Cerebellar cortex (tissue), 1 donor: ENCODE measurements around the gene STPG2.

Experiments used
- DNase-seq: peaks from one replicate; pipeline ENCODE4 v3.0.0-alpha.2; 2015; ENCODE audit warnings: low spot score

The STPG2 gene

DNA sequence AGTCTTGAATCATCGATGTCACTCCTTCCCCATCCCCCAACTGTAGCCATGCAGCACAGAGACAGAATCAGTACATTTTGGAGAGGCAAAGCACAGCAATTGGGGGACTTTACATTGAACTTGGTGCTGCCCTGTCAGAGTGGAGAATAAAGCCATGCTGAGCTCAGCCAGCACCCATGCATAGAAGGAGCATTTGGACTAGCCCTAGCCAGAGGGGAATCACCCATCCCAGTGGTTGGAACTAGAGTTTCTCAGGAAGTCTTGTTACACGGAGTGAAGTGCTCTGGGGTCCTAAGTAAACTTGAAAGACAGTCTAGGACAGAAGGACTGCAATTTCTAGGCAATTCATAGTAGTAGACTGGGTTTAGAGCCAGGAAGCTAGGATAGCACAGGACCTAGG, 49.6 kb downstream of the STPG2 start:
- no peak for DNase-seq

GRCh38 chr4:98092833-98093439, 50.3 kb downstream of the STPG2 start:
- DNase-seq: peak; percentile 7

- no peak for DNase-seq
Observed at GRCh38 chr4:98081936-98082335, 61.3 kb downstream of the STPG2 start.

DNA sequence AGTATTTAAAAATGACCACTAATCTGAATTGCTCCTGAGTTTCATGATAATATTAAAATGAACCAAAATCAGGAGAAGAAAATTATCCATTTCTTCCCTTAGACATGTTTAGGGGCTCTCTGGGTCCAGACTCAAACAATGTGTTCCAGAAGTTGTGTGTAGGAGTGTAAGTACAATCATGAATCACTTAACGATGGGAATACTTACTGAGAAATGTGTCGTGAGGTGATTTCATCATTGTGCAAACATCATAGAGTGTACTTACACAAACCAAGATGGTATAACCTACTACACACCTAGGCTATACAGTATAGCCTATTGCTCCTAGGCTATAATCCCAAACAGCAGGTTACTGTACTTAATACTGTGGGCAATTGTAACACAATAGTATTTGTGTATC, 74.8 kb downstream of the STPG2 start:
- no peak for DNase-seq

DNA sequence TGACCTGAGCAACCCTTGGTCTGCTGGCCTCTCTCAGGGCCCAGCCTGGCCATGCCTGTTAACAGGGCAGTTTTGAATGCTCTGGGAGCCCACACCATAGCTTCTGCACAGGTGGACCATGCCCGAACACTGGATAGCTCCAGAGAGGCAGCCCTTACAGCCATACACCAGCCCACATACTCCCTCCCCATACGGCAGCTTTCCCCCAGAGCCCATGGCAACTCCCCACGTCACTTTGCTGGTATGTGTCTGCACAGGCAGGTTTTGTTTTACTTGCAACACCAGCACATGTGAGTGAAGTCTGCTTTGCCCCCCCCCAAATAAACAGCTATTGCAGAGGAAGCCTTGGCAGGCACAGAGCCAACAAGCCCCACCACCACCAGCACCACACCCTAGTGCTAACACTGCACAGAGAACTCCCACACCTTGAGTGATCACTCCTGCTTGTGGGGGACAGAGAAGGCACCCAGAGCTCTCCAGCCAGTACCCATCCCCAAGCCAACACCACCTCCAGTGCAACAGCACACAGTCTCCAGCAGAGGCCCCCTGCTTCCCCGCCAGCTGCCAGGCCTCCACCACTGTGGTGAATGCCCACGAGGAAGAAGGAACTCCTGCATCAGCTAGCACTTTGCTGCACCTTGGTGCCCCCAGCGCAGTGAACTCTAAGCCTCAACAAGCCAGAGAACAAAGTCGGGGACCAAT, 87.3 kb downstream of the STPG2 start:
- no peak for DNase-seq

DNA sequence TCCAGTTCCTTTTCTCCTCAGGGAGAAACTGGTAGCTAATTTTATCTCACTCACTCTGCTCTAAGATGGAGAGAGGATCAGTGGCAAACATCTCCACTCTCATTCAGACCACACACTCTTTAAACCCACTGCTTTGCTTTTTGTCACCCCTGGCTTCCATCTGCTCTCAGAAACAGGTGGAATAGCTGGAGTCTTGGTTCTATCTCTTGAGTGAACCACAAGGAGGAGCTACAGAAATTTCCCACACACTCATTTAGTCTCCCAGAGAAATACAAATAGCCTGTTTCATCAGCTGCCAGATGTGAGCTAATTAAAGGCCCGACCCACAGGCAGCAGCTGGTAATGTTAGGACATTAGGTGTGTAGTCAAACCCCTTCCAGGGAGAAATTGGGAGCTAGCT, 96.6 kb downstream of the STPG2 start:
- no peak for DNase-seq

GRCh38 chr4:98030059-98030458, 113.2 kb downstream of the STPG2 start:
- DNase-seq: no peak

DNA sequence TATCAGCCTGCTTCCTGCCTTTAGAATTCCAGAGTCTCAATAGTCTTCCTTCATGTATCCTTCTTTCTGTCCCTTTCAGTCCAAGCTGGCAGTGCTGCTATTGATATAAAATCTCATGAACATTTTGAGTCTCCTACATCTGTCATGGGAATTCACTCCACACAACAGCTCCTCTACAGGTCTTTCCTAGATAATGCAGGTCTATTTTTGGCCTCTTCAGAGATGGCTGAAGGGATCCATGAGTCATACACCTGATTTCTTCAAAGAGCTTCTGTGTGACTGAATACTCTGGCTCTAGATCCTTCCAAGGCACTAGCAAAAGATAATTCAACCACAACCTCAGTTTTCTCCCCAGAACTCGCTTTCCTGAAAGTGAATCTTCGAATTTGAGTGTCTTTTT, 115.4 kb downstream of the STPG2 start:
- no peak for DNase-seq

DNA sequence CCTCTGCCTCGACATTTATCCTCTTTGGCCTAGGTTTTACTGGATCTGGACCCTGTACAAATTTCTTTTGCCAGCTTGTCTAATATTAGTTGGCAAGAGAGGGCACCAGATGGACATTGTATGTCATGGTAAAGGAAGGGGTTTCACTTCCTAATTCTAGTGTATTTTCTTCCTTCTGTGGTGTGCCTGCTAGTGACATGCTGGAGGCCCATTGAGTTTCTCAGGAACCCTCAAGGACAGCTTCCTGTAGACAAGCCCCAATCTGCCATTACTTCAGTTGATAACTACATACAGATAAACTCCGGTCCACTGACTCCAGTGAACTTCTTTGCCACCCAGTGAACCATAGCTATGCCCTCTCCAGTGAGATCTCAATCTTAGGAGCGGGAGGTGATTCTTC, 116.9 kb downstream of the STPG2 start:
- DNase-seq: no peak

GRCh38 chr4:98006814-98007412, 136.4 kb downstream of the STPG2 start:
- no peak for DNase-seq

DNA sequence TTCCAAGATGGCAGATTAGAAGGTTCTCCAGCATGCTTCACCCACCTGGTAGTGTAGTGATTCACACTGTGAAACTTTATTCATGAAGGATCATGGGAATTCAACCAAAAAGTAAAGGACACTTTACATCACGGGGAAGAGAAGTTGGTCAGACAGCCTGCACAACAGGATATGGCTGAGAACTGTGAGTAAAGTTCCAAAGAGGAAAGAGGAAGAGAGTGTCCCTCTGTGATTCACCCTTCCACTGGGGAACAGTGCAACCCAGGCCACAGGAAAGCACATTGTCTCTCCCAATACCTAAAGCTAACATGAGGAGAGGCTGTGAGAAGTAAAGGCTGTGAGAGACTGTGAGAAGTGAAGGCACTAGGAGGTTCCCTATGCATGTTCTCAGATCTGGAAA, 137.2 kb downstream of the STPG2 start:
- no peak for DNase-seq

- DNase-seq: no peak
Observed at GRCh38 chr4:98000940-98001339, 142.3 kb downstream of the STPG2 start.

DNA sequence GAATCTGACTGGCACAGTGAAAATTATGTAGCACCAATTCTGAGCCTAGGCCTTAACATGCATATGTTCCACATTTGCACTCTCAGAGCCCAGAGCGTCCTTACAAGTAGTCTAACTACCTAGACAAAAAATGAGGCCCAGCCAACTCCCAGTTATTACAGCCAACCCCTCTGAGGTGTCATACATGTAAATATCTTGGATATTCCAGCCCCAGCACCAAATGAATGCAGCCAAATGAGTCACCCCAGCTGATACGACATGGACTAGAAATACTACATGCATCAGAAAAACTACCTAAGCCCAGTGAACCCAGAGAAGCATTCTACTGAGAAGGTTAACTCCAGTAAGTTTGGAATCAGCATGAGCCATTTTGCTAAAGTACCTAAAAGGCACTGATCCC, 145.1 kb downstream of the STPG2 start:
- DNase-seq: no peak

DNA sequence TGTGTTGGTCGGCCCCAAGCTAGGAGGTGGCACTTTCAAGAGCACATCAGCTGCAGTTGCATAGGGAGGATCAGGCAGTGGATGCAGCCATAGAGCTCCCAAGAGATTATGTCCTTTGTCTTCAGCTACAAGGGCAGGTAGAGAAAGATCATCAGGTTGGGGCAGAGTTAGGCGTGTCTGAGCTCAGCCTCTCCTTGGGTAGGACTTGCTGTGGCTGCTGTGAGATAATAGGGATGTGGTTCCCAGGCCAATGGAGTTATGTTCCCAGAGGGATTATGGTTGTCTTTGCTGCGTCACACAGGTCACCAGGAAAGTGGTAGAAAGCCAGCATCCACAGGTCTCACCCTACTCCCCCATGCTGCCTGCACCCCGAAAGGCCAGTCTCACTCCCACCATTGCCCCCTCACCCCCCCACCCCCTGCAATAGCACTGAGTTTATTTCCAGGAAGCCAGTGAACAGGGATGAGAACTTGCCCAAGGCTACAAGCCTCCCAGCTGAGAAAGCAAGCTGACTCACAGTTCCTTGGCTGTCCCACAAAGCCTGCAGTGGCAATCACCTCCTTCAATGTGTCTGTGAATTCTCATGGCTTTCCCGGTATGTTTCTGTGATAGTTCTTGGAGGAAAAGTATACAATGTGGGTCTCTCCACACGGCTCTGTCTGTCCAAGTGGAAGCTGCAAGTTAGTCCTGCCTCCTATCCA, 148.4 kb downstream of the STPG2 start:
- DNase-seq: no peak

- DNase-seq: no peak
Observed at GRCh38 chr4:97990409-97990808, 152.9 kb downstream of the STPG2 start.

DNA sequence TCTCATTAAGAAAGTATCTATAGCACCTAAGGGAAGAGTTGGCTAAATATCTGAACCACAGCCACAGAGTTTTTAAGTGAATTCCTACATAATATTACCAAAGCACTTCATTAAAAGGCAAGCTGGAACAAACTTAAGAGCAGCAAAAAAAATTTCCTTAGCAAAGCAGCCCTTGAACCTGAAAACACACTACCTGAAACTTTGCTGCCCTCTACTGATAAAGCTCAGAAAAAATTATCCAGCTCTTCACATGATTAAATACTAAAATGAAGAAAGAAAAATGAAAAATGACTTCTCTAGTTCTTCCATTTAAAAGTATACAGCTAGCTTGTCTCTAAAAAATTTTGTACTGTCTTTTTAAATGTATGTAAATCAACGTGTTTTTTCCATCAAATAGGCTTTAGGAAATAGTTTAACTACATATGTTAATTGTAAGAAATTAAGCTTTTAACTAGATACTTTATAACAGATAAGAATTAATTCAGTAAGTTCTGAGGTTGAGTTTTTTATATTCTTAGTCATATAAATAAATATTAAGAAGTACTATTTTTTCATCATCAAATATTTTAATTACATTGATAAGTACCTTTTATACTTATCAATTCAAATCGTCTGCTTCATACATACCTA, 156.1 kb downstream of the STPG2 start:
- peak; percentile 41 for DNase-seq

- no peak for DNase-seq
Observed at GRCh38 chr4:97984545-97985131, 158.6 kb downstream of the STPG2 start.

DNA sequence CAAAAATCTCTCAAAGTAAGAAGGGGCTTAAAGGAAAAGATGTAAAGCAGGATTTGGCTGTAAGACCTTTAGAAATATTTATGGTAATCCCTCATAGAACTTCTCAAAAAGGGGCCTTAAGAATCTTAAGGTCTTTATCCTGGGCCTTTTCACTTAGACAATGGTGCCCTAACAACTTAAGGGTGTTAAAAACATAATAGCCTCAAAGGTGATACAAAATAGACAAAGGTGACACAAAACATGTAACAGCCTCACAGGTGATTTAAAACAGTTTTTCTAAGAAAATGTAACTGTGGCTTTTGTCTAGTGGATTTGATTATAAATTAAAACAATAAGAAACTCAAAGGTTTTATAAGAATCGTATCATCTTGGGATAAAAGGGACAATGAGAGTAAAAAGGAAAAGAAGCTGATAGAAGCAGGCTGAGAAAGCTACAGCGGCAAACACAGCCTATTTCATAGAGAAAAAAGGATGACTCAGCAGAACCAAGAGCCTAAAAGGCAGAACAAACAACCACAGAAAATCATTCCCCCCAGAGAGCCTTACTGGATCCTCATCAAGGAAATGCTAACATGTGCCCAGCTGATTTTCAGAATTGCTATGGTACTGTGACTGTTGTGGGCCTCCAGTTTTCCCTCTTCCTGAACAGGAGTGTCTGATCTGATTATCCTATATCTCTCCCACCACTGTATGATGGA, 164.3 kb downstream of the STPG2 start:
- no peak for DNase-seq

- no peak for DNase-seq
Observed at GRCh38 chr4:97953171-97953941, 189.9 kb downstream of the STPG2 start.

DNA sequence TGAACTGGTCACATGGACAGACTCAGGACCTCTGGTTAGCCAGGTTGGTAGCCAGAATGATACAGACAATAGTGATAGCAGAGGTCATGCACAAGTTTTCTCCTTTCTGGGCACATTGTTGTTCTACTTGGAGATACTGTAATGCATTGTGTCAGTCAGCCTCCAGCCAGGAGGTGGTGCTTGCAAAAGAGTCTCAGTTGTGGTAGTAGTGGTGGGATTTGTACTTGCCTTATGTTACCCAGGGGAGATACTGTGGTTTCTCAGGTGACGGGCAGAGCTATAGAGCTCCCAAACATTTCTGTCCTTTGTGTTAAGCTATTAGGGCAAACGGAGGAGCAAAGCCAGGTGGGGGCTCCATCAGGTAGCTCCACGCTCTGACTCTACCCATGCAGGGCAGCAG, 190.5 kb downstream of the STPG2 start:
- DNase-seq: no peak

- no peak for DNase-seq
Observed at GRCh38 chr4:97950836-97951235, 192.4 kb downstream of the STPG2 start.
